Epidermal melanocyte (primary cell): Measurements from ENCODE around the gene ARSB.
"Not testable (repeated sequence)": the region's sequence is repeated elsewhere in the genome, so short reads cannot be mapped to it uniquely, and the experiment has no call there.

Experiments
- DNase-seq: peaks from one replicate; pipeline ENCODE4 v3.0.0; 2011; ENCODE audit warnings: low spot score; ENCODE audit not compliant: insufficient read length

ARSB gene

DNA sequence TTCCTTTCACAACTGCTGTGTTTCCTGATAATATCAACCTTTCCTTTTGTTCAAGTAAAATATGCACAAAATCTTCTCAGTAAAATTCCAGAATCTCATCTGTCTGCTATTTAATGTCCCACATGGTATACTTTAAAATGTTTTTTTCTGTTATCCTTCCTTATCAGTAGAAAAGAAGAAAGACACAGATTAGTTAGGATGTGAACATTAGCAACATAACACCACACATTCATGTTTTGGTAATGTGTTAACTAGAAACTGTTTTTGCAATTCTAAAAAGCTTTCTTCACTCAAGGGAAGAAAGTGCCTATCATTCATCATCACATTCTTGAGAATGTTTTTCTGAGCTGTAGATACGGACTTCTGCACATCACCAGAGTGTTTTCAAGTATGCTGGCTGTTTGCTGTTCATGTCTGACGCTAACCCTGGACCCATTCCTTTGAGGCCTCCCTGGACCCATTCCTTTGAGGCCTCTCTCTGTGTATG, 10.5 kb upstream of the ARSB start:
- DNase-seq, result no peak

DNA sequence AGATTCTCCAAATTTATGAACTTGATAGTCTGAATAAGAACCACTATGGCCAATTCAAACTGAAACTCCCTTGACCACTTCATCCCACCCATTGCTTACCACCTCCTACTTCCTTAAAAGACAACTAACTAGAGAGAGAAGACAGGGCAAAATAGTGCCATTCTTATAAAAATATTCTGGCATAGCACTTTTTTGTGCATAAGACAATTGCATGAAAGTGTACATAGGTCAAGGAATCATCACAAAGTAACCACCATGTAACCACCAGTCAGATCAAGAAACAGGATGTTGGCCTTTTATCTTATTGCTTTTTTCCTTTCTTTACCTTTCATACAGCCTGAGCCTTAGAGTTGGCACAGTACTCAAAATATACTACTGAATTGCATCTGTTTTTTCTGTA, 8.1 kb upstream of the ARSB start:
- no peak for DNase-seq

DNA sequence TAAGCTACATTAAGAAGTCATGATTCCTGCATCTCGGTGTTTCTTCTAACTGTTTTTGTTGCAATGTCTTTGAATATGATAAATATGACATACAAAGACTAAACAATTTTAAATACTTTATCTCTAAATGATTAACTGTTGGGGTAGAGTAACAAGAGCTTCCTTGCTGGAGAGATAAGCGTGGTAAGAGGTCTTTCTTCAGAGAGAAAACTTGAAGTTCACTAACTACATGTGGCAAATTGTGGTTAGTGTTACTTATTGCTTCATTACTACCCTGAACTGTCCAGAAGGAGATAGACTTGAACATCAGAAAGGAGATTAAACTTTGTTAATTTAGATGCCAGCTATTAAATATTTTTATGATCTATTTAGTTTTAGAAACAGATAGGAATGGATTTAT, 7.0 kb upstream of the ARSB start:
- no peak for DNase-seq

DNA sequence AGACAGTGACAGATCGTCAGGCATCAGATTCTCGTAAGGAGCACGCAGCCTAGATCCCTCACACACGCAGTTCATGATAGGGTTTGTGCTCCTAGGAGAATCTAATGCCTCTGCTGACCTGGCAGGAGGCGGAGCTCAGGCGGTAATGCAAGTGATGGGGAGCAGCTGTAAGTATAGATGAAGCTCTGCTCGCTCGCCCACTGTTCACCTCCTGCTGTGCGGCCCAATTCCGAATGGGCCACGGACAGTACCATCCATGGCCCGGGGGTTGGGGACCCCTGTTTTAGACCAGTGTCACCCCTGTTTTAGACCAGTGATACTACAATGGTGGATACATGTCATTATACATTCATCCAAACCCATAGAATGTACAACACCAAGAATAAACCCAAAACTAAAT, 4.0 kb upstream of the ARSB start:
- no peak for DNase-seq

DNA sequence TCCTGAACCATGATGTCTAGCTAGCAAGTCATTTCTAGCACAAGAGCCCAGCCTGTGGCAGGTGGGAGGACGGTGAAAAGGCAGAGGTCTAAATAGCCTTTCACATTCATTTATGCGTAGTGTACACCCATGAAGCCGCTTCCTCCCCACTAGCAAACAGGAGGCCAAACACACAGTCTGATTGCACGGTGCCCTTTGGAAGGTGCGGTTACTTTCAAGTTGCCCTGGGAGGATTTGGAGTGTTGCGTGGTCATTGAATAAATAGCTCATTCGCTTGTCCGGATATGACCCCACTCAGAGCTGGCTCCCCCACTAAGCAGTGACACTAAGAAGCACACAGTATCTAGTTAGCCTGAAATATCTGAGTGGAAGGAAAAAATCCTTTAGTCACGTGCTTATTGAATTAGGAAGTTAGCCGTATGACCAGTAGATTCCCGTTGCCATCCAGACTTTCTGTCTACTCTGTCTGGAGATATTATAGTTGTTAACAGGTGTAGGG, 664 bp upstream of the ARSB start:
- no peak for DNase-seq

DNA sequence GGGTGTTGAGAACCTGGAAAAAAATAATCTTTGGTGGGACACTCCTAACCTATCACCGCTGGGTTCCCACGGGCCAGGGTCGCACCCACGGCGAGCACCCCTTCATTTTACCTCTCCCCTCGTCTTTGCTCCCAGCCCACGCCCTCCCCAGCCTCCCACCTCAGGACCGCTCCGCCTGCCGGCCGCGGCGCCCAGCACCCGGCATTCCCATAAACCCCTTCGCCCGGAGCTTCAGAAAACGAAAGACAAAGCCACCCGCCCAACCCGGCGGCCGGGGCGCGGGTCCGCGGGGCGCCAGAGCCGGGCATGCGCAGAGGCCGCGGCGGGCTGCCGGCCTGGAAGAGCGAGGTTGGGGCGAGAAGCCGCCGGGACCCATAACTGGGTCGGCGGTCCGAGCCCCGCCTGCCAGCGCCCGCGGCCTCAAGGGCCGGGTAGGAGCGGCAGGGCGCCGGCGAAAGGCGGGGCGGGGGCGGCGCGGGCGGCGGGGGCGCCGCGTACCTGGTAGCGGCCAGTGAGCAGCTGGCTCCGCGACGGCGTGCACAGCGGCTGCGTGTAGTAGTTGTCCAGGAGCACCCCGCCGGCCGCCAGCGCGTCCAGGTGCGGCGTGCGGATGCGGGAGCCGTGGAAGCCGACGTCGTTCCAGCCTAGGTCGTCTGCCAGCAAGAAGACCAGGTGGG, 533 bp downstream of the ARSB start:
- DNase-seq, result peak; percentile 83

DNA sequence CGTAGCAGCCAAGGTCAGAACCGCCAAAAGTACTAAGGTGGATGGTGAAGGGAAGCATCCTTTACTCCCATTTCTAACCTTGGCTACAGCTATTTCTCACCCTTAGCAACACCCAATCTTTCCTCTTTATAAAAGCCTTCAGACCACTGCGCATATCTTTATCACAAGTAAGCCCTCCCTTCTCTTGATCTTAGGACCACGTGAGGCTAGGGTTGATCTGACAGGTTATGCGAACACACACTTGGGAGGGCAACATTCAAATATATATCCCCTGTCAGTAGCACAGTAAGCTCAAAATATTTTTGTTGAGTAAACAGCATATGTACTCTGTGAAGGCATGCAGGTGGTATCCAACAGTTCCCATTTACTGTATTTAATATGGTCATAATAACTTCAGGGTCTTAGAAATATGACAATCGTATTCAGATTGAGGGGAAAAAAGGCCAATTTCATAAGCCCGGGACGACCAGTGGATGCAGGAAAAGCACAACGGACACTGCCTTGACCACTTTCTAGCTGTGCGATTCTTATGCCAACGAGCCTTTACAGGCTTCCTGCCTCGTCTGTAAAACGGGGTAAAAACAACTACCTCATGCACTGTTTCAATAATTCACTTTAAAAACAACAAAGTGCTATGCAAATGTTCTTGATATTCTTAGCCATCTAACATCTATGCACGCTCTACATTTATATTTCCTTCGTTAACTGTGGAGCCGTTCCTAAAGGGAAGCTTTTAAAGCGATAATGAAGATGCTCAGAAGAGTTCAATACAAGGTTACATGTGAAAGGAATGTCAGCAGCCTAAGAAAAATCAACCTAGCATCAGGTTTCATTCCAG, 1.3 kb downstream of the ARSB start:
- DNase-seq, result no peak

DNA sequence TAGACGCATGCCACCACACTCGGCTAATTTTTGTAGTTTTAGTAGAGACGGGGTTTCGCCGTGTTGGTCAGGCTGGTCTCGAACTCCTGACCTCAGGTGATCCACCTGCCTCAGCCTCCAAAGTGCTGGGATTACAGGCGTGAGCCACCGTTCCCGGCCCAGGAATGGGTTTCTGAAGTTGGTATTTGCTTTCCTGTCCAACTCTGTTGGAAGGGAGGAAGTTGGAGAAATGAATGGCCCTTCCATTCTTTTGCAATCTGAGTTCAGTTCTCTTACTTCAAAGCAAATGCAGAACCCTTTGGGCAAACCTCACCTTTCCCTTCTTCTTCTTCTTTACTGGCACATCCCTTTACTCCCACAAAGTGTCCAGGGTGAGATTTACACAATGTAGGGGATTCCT, 1.9 kb downstream of the ARSB start:
- DNase-seq, result not testable (repeated sequence)

DNA sequence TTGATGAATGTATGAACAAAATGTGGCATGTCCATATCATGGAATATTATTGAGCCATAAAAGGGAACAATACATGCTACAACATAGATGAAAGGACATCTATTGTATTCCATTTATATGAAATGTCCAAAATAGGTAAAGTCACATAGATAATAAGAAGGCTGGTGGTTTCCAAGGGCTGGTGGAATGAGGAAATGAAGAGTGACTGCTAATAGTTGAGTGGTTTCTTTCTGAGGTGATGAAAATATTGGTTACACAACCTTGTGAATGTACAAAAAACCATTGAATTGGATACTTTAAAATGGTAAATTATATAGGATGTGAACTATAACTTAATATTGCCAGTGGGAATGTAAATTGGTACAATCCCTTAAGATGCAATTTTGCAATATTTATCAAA, 5.2 kb downstream of the ARSB start:
- no peak for DNase-seq

DNA sequence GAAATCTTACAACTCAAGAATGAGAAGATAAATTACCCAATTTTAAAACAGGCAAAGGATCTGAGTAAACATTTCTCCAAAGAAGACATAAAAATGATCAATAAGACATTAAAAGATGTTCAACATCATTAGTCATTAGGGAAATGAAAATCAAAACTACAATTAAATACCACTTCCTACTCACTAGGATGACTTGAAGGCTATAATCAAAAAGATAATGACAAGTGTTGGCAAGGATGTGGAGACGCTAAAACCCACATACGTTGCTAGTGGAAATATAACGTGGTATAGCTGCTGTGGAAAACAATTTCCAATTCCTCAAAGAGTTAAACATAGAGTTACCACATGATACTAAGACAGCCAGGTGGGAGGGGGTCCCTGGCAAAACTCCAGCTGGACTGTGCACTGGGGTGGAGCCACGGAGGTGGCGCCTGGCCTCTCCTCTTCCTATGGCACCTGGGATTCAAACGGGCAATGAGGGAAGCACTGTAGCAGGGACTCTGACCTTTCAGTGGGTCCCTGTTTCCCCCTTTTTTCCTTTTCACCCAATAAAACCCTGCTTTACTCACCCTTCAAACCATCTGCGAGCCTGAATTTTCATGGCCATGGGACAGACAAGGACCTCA, 5.9 kb downstream of the ARSB start:
- DNase-seq, result no peak

DNA sequence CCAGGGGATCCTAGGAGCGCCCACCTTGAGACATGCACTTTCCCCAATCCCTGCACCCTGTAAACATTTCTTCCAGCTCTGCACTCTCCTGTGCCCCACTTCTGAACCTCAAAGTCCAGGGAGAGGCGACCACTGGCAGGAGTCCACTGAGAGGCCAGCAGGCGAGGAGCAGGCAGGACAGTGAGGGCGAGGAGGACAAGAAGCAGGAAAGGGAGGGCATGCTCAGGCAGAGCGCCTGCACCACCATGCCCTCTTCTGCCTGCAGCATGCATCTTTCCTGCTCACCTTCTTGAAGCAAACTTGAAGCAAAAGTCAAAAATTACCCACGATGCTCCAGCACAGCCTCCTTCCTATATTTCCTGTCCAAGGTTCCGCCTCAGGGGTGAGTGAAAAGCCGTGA, 10.1 kb downstream of the ARSB start:
- no peak for DNase-seq

DNA sequence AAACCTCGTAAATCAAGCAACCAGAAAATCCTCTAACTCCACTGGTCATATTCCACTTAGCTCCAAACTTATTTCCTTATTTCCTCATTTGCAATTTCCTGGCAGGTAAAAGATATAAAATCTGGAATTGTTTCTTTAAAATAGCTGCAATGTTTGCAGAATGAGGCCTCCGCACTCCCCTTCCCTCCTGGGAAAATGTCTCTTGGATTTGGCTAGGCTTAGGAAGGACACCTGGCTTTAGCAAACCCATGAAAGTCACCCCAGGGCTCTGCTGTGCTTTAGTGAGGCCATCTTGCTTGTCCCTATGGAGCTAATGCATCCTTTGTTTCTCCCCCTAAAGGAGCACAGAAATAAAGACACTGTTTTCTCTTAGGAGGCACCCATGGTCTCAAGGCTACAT, 10.5 kb downstream of the ARSB start:
- no peak for DNase-seq

DNA sequence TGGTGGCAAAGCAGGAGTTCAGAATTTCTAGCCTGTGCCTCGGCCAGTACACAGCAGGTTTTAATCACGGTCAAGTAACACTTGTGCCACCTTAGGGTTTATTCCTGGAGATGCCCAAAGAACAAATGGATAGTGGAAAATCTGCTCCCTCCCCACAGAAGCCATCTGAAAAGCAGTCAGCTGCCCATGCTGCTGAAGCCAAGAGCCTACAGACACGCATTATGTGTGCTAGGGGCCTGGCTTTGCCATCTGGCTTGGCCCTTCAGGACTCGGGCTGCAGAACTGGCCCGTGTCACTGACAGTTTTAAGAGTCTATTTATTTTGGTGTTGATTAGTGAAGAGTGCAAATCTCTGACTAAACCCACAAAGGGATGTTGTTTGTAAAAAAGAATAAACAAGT, 11.1 kb downstream of the ARSB start:
- no peak for DNase-seq

DNA sequence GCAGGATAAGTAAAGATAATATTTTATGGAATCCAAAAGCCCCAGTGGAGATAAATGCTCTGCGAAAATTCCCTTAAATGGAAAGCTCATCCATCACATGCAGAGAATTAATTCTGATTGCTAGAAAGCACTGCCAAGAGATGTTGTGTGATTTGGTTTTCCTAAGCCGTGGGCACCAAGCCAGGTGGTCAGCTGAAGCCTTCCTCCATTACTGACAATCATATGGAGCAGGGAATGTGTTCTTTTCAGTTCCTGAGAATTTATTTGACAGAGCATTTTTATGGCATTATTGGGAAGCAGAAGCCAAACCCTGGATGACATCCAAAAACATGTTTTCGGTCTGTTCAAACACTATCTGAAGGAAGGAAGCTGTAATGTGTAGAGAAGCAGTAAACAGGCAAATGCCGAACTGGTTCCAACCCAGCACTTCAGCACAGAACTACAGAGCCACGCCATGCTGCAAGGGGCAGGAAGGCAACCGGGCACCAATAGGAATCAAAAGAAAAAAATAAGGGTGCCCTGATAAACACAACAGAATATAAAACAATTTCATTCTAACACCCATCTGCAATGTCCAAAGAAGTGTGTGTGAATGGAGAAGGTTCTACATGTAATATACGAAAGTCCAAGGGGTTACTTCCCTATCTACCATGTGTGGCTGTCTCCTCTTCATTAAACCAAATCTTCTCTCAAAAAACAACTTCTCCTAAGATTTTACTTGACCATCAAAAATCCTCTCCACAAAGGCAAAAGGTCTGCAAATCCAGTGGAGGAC, 12.3 kb downstream of the ARSB start:
- DNase-seq, result peak; percentile 34

DNA sequence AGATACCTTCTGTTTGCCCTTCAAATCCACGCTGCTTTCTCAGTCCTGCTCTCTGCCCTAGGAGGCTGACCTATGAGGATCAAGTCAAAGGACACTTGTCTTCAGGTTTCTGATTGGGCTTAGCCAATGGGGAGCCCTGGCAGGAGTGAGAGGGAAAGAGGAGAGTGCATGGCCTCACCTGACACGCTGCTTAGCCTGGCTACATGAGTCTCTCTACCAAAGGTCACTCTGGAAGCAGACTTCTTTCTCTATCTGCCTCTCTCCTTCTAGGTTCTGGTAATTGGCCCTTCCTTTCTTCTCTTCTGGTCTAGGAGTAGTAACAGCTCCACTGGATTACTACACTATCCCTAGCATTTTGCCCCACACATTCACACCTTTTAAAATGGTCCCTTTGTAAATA, 13.1 kb downstream of the ARSB start:
- DNase-seq, result no peak

DNA sequence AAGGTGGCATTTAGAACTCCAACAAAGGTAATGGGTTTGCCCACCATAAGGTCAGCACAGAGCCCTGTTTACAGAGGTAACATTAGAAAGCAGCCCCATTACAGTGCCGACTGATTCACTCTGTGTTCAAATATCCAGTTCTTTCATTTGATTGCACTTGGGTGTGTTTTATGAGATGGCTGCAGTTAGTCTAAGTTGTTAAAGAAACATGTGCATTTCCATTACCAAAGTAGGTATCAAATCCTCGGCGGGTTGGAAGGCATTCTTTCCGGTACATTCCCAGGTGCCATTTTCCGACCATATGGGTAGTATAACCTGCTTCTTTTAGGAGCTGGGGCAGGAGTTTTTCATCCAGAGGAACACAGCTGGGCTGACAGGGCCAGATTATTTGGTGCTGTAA, 16.3 kb downstream of the ARSB start:
- no peak for DNase-seq

DNA sequence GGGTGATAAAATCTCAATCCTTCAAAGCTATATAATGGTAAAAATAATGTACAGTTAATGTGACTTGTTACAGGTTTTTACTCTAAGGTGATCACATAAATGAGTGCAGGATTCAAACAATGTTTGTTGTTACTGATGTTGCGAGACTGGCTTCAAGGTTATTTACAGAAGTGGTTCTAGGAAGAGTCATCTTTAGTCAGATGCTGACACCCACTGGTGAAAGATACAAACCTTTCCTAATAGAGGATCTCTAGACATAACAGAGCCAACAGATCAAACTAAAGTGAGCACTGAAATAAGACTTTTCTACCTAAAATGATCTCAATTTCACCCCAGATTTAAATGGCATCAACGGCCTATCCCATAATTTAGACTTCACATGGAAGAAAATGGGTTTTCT, 20.2 kb downstream of the ARSB start:
- DNase-seq, result no peak

DNA sequence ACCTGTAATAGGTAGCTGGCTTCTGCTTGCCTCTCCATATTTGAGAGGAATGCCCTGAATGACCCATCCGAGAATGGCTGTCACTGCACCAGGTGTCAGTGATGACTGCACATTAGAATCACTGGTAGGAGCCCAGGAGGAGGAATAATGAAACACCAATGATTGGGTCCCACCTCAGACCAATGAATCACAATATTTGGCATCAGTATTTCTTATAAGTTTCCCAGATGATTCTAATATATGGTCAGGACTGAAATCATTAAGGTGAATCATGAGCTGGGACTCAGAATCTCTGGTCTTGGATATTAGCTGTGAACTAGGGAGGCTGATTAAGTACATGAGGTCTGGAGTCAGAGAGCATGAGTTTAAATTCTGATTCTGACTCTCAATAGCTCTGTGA, 23.4 kb downstream of the ARSB start:
- no peak for DNase-seq

DNA sequence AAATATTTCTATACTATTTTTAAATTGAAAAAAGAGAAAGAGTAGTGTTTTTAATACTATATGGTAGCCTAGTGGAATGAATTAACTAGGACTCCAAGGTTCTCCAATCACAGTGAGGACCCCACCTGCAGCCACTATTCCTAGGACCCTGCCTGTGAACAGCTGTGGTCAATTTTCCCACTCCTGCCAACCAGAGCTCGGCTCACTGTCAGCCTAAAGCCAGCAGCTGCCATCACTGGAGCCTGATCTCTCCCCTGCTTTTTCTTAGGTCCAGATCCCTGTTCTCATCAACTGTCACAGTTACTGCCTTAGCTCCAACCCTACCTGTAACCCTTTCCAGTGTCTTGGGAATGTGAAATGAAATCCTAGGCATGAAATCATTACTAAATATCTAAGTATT, 25.3 kb downstream of the ARSB start:
- DNase-seq, result no peak

DNA sequence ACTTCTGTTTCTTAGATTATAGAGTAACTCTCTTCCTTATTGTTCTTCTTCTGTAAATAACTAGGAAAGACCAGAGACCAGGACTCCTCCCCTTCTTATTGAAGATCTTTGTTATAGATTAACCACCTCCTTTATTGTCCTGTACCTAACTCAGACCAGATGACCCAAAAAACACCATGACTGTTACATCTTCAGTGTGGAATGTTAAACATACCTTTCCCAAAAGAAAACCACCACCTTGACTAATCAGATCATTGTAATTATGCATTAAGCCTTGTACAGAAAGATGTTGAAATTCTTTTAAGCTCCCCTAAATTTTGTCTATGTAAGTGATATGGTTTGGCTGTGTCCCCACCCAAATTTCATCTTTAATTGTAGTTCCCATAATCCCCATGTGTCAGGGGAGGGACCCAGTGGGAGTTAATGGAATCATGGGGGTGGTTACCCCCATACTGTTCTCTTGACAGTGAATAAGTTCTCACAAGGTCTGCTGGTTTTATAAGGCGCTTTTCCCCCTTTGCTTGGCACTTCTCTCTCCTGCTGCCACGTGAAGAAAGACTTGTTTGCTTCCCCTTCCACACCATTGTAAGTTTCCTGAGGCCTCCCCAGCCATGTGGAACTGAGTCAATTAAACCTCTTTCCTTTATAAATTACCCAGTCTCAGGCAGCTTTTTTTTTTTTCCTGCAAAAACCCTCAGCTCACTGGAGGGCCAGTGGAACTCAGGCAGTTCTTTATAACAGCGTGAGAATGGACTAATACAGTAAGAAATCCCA, 26.3 kb downstream of the ARSB start:
- DNase-seq, result no peak

DNA sequence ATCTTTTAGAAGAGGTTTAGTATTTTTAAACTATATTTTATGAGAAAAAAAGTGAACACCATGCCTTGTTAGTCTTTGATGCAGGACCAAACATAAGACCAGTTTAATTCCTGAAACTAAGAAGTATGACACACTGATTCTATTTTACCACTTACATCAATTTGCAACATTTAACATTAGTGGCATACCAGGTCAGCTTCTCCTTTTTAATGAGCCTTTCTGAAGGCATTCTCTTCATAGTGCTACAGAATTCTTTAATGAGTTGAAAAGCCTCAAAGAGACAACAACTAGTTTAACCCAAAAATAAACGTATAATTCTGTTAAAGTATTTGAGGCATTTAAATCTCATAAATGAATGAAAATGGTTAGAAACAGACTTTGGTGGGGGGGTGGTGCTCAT, 28.2 kb downstream of the ARSB start:
- no peak for DNase-seq
